ENCODE results near the gene SKIC3.
A peak's percentile ranks its signal among the peaks of the same experiment; 100 is the strongest.

The SKIC3 gene

DNA sequence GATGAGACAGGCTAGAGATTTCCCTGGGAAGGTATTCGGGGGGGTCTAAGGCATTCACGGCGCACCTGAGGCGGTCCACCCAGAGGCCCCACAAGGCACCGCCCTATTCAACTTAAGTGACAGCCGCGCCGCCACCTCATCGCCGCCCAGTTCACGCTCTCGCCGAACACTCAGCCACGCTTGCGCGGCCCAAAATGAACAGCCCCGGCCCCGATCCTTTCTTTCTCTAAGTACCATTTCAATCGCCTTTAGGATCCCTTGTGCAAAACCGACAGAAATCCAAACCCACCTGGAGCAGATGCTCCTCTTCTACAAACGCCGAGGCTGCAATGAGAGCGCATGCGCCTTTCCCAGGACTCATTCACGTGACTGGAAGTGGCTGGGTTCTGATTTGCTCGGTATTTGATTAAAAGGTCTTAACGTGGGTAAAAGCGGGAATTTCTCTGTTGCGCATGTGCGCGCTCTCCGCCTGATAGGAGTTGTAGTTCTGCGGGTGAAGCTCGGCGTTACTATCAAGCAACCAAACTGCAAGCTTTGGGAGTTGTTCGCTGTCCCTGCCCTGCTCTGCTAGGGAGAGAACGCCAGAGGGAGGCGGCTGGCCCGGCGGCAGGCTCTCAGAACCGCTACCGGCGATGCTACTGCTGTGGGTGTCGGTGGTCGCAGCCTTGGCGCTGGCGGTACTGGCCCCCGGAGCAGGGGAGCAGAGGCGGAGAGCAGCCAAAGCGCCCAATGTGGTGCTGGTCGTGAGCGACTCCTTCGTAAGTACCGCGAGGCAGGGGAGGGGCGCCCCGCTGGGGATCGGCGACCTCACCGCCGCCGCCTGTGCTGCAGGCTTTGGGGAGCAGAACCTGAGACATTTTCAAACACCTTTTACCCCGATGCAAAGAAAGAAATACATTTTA is at the start of gene SKIC3, which contains the start of gene ARSK:
Gene SKIC3 (minus strand): TSS at position 331 of the 902 bp plus-strand sequence. CDS start 7,827 bp downstream, outside the sequence.
Gene ARSK (plus strand): TSS at position 455 of the 902 bp plus-strand sequence. CDS start 178 bp downstream, at position 633.
- peak; percentile 93 for DNase-seq

DNA sequence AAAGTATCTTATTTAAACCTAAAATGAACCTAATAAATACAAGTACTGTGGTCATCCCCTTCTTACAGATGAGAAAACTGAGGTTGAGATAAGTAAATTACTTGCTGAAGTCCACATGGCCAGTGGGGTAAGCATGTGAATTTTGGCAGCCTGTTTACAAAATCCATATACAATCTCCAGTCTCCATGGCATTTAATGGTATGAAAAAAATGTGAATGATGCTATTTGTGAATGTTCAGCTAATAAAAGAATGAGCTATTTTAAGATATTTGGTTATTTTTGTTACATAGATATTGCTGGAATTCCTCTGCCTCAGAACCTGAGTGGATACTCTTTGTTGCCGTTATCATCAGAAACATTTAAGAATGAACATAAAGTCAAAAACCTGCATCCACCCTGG is 45.8 kb upstream of the SKIC3 start:
- no peak for DNase-seq

DNA sequence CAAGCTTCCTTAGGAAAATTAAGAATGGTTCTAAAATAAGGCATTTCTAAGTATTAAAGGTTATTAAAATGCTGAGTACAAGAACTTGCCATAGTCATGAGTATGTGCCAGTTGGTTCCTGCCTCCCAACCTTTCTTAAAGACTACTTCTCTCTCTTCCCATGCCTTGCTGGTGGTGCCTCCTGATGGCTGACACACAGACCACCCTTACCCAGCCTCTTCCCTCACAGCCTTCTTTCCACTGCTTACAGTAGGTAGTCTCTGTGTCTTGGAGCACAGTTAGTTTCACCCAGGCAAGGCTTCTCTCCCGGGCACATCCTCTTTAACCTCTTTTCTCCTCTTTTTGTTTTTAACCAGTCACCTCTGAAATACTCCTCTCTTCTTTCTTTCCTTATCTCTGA is 44.5 kb upstream of the SKIC3 start:
- DNase-seq, result no peak

- DNase-seq, result no peak
Measured at GRCh38 chr5:95595289-95595931, 40.6 kb upstream of the SKIC3 start.

DNA sequence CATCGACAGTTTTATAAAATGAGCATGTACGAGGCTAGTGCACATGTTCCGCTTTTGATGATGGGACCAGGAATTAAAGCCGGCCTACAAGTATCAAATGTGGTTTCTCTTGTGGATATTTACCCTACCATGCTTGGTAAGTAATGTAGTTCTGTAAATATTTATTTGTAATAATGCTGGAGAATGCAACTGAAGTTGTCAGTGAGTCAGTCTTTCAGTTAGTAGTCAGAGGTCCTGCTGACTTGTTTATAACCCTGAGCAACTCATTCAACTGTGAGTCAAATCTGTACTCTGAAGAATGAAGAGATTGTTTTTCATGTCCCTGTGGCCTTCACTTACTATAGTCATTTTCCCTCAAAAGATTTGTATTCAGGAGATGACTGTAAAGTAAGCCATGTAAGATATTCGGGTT is 36.7 kb upstream of the SKIC3 start:
- DNase-seq, result no peak

DNA sequence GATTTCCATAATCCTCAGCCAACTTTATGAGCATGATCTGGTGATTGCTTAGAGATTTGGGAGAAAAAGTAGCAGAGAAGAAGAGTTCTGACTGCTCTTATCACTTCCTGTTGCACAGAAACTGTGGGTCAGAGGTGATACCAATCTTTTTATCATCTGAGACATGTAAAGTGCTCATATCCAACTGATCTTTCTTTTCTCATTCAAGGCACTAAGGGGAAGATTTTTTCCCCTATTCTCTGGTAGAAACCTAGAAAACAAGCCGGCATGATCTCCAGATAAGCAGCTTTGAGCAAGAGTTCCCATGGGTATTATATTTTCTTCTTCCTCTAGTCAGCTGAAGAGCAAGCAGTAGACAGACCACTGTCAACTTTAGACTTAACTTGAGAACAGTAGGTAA is 36.1 kb upstream of the SKIC3 start:
- no peak for DNase-seq

GRCh38 chr5:95583992-95584391 is 29.2 kb upstream of the SKIC3 start:
- DNase-seq, result no peak

- DNase-seq, result no peak
Measured at GRCh38 chr5:95581576-95581975, 26.8 kb upstream of the SKIC3 start.

GRCh38 chr5:95572016-95572415 is 17.2 kb upstream of the SKIC3 start:
- DNase-seq, result no peak

DNA sequence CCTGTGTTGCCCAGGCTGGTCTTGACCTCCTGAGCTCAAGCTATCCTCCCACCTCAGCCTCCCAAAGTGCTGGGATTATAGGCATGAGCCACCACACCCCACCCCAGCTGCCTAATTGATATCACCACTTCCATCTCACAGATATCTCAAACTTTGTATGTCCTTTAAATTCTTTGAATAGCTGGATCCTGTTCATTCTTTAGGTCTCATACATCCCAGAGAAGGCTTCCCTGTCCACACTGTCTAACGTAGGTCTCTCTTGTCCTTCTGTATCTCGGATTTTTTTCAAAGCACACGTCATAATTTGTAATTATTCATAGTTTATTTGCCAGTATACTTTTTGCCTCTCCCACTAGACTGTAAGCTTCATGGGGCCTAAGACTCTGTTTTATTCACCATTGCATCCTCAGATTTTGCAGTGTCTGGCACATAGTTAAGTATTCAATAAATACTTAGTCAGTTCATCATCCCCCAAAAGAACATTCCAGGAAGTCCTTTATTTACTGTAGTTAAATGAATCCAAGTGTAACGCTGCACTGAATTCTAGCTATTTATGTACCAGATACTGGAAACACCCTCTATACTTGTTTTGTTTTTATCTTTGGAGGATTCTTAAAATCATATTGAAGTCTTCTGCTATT is 10.6 kb upstream of the SKIC3 start:
- DNase-seq, result no peak

- peak; percentile 50 for DNase-seq
Measured at GRCh38 chr5:95564450-95564849, 9.7 kb upstream of the SKIC3 start.

- DNase-seq, result no peak
Measured at GRCh38 chr5:95563367-95563766, 8.6 kb upstream of the SKIC3 start.

- no peak for DNase-seq
Measured at GRCh38 chr5:95562282-95562681, 7.5 kb upstream of the SKIC3 start.

DNA sequence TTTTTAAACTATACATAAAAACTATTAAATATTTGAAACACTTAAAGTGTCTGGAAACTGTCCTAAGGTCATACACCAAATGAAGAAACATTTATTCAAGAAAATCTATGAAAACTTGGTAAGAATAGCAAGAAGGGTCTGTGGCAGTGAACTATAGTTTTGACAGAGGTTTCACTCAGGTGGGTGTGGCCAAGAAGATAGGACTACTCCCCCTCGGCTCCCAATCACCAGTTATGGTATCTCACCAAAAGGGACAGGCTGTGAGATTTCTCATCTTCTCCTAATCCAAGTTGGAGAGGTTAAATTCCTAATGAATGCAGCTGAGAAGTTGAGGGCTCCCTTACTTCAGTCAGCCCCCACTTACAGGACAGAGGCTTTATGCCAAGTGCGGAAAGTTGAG is 3.1 kb upstream of the SKIC3 start:
- no peak for DNase-seq

DNA sequence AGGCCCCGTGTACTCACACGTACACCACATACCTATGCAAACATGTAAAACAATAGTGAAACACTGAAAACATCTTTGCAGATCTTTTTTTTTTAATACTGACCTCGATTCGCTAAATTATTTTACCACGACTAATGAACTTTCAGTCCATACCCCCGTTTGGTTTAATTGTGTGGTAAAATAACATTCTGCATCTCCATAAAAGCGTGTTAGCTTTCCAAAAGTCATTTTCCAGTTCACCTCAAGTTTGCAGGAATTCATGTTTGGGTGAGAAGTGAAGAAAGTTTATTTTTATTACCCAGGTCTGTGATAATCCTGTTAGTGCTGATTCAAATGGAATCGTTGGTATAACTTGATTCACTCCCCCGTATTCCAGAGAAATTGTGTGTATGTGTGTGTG is 776 bp upstream of the SKIC3 start:
- DNase-seq, result no peak

GRCh38 chr5:95554331-95554646 is 488 bp downstream of the SKIC3 start:
- no peak for DNase-seq

- no peak for DNase-seq
Measured at GRCh38 chr5:95549030-95549429, 5.7 kb downstream of the SKIC3 start.

GRCh38 chr5:95543017-95543705 is 11.6 kb downstream of the SKIC3 start:
- DNase-seq, result no peak

DNA sequence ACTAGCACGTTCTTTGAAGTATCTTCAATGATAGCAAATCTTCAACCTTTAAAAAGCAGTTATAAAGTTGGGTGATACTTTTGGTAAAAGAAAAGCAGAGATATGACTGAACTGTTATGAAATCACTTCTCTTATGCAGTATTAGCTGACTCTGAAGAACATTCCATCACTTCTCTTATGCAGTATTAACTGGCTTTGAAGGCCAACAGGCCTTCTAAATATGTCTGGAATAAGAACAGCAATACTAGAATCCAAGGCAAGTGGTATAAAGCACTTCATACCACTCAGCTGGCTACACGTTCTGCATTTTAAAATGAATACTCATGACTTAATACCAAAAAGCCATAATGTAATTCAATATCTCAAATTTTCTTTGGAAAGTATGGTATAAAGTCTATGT is 17.3 kb downstream of the SKIC3 start:
- no peak for DNase-seq

- no peak for DNase-seq
Measured at GRCh38 chr5:95533761-95534160, 21.0 kb downstream of the SKIC3 start.

- no peak for DNase-seq
Measured at GRCh38 chr5:95533106-95533505, 21.7 kb downstream of the SKIC3 start.

- DNase-seq, result no peak
Measured at GRCh38 chr5:95532415-95532814, 22.4 kb downstream of the SKIC3 start.

DNA sequence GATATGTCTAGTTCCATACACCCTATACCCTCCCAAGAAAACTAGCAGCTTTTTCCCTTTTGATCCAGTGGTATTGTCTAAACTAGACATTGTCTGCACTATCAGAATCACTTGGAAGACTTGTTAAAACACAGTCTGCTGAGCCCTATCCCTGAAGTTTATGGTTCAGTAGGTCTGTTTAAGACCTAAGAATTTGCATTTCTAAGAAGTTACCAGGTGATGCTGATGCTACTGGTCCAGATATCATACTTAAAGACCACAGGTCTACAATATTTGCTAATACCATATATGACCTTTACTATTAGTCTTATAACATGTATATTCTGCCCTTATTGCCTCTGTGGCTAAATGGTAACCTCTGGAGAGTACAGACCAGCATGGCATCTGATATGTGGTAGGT is 23.3 kb downstream of the SKIC3 start:
- DNase-seq, result no peak
